Muscle layer of duodenum (tissue), 2 donors: ENCODE data around the gene PER3.

Experiments used
- H3K27ac ChIP-seq: one replicate; pipeline ENCODE4 v1.7.0; 2013; ENCODE audit warnings: mild to moderate bottlenecking, low read length
- H3K27me3 ChIP-seq: one replicate; pipeline ENCODE4 v1.7.0; 2013; ENCODE audit warnings: low read depth, mild to moderate bottlenecking, control low read depth, low read length
- H3K36me3 ChIP-seq, 2 donors: one replicate each; pipeline ENCODE4 v1.7.0; 2013; ENCODE audit warnings: low read length in 2 of 2, control low read depth in 1 of 2, mild to moderate bottlenecking in 1 of 2; ENCODE audit not compliant: insufficient read depth in 2 of 2, control insufficient read depth in 1 of 2
- H3K4me1 ChIP-seq, 2 donors: one replicate each; pipeline ENCODE4 v1.7.0; 2013; ENCODE audit warnings: low read length in 2 of 2, mild to moderate bottlenecking in 2 of 2, control low read depth in 1 of 2, moderate library complexity in 1 of 2; ENCODE audit not compliant: insufficient read depth in 2 of 2, control insufficient read depth in 1 of 2
- H3K4me3 ChIP-seq, 2 donors: one replicate each; pipeline ENCODE4 v1.7.0; 2013; ENCODE audit warnings: low read length in 2 of 2, low read depth in 1 of 2, mild to moderate bottlenecking in 1 of 2
- H3K9me3 ChIP-seq, 2 donors: one replicate each; pipeline ENCODE4 v1.7.0; 2013; ENCODE audit warnings: low read length in 2 of 2, control low read depth in 1 of 2, mild to moderate bottlenecking in 1 of 2; ENCODE audit not compliant: control insufficient read depth in 1 of 2
- donor health status: healthy.

The PER3 gene

GRCh38 chr1:7859406-7859805, 75.3 kb downstream of the PER3 start:
- H3K9me3 ChIP-seq, result no peaks in the 10 kb centered on the region
- no peak overlapping the region for H3K27ac ChIP-seq
- H3K27me3 ChIP-seq, result no peaks in the 10 kb centered on the region
- no peaks in the 10 kb centered on the region for H3K36me3 ChIP-seq
- H3K4me3 ChIP-seq, result no peak overlapping the region
- H3K4me1 ChIP-seq, result no peaks in the 10 kb centered on the region

DNA sequence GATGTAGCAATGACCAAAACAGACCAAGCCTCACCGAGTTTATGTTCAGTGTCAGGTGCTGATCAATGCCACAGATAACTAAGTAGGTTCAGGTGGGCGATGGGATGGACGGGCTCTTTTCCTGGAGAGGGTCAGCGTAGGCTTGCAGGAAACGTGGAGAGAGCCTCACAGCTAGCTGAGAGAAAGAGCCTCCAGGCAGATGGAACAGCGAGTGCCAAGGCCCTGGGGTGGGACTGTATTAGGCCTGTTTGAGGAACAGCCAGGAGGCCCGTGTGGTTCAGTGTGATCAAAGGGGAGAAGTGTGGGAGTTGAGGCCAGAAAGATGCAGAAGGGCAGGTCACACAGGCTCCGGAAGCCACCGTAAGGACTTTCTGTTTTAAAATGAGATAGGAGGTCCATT, 76.0 kb downstream of the PER3 start:
- no peaks in the 10 kb centered on the region for H3K9me3 ChIP-seq

GRCh38 chr1:7861452-7861851, 77.4 kb downstream of the PER3 start:
- H3K36me3 ChIP-seq, result no peaks in the 10 kb centered on the region
- no peak overlapping the region for H3K27ac ChIP-seq
- H3K27me3 ChIP-seq, result no peaks in the 10 kb centered on the region
- no peak overlapping the region for H3K4me3 ChIP-seq
- no peaks in the 10 kb centered on the region for H3K9me3 ChIP-seq
- H3K4me1 ChIP-seq, result no peaks in the 10 kb centered on the region

More for the DNA sequence above, 76.0 kb downstream of the PER3 start:
- H3K4me1 ChIP-seq, result no peaks in the 10 kb centered on the region
- H3K27ac ChIP-seq, result no peak overlapping the region
- no peaks in the 10 kb centered on the region for H3K27me3 ChIP-seq
- H3K36me3 ChIP-seq, result no peaks in the 10 kb centered on the region
- H3K4me3 ChIP-seq, result no peak overlapping the region

DNA sequence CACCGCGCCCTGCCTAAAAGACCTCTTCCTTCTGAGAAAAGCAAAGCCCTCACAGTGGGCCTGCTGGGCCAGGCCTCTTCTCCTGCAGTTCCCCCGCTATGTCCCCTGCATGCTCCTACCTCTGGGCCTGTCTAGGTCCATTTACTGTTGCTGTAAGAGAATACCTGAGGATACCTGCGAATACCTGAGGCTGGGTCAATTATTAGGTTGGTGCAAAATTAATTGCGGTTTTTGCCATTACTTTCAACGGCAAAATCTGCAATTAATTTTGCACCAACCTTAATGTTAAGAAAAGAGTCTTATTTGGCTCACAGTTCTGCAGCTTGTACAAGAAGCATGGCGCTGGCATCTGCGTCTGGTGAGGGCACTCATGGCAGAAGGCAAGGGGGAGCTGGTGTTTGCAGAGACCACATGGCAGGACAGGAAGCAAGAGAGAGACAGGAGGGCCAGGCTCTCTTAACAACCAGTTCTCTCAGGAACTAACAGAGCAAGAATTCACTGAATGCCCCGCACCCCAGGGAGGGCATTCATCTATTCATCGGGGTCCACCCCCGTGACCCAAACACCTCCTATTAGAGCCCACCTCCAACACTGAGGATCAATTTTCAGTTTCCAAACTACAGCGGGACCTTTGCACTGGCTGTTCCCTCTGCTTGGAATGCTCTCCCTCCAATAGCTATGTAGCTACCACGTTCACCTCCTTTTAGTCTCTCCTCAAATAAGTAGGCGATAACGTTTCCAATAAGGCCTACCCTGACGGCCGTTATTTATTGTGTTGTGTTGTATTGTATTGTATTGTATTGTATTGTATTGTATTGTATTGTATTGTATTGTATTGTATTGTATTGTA, 78.3 kb downstream of the PER3 start:
- H3K27me3 ChIP-seq, result no peaks in the 10 kb centered on the region
- H3K4me1 ChIP-seq, result no peaks in the 10 kb centered on the region
- H3K36me3 ChIP-seq, result no peaks in the 10 kb centered on the region
- H3K4me3 ChIP-seq, result no peak overlapping the region
- no peak overlapping the region for H3K27ac ChIP-seq
- H3K9me3 ChIP-seq, result no peaks in the 10 kb centered on the region

GRCh38 chr1:7863756-7864328, 79.8 kb downstream of the PER3 start:
- Histone ChIP-seq H3K36me3 (no peaks in the 10 kb centered on the region), H3K4me3 (no peak overlapping the region), H3K27me3 (no peaks in the 10 kb centered on the region), H3K9me3 (no peaks in the 10 kb centered on the region), H3K4me1 (no peaks in the 10 kb centered on the region), H3K27ac (no peak overlapping the region)

- H3K27me3 ChIP-seq, result no peaks in the 10 kb centered on the region
- no peaks in the 10 kb centered on the region for H3K36me3 ChIP-seq
- H3K4me3 ChIP-seq, result no peak overlapping the region
- H3K9me3 ChIP-seq, result no peaks in the 10 kb centered on the region
- no peak overlapping the region for H3K27ac ChIP-seq
- H3K4me1 ChIP-seq, result no peaks in the 10 kb centered on the region
Measured at GRCh38 chr1:7865978-7866377, 81.9 kb downstream of the PER3 start.

GRCh38 chr1:7868070-7868780, 84.1 kb downstream of the PER3 start:
- no peaks in the 10 kb centered on the region for H3K9me3 ChIP-seq
- H3K4me1 ChIP-seq, result no peaks in the 10 kb centered on the region
- H3K36me3 ChIP-seq, result no peaks in the 10 kb centered on the region
- no peak overlapping the region for H3K4me3 ChIP-seq
- no peak overlapping the region for H3K27ac ChIP-seq
- no peaks in the 10 kb centered on the region for H3K27me3 ChIP-seq

- H3K4me1 ChIP-seq, result no peaks in the 10 kb centered on the region
- H3K36me3 ChIP-seq, result no peaks in the 10 kb centered on the region
- H3K27ac ChIP-seq, result no peak overlapping the region
- H3K9me3 ChIP-seq, result no peaks in the 10 kb centered on the region
- H3K27me3 ChIP-seq, result no peaks in the 10 kb centered on the region
- H3K4me3 ChIP-seq, result no peak overlapping the region
Measured at GRCh38 chr1:7869136-7869920, 85.2 kb downstream of the PER3 start.

- H3K4me3 ChIP-seq, result no peak overlapping the region
- H3K9me3 ChIP-seq, result no peaks in the 10 kb centered on the region
- no peaks in the 10 kb centered on the region for H3K4me1 ChIP-seq
- H3K36me3 ChIP-seq, result no peaks in the 10 kb centered on the region
- H3K27me3 ChIP-seq, result no peaks in the 10 kb centered on the region
- no peak overlapping the region for H3K27ac ChIP-seq
Measured at GRCh38 chr1:7871136-7871535, 87.0 kb downstream of the PER3 start.

DNA sequence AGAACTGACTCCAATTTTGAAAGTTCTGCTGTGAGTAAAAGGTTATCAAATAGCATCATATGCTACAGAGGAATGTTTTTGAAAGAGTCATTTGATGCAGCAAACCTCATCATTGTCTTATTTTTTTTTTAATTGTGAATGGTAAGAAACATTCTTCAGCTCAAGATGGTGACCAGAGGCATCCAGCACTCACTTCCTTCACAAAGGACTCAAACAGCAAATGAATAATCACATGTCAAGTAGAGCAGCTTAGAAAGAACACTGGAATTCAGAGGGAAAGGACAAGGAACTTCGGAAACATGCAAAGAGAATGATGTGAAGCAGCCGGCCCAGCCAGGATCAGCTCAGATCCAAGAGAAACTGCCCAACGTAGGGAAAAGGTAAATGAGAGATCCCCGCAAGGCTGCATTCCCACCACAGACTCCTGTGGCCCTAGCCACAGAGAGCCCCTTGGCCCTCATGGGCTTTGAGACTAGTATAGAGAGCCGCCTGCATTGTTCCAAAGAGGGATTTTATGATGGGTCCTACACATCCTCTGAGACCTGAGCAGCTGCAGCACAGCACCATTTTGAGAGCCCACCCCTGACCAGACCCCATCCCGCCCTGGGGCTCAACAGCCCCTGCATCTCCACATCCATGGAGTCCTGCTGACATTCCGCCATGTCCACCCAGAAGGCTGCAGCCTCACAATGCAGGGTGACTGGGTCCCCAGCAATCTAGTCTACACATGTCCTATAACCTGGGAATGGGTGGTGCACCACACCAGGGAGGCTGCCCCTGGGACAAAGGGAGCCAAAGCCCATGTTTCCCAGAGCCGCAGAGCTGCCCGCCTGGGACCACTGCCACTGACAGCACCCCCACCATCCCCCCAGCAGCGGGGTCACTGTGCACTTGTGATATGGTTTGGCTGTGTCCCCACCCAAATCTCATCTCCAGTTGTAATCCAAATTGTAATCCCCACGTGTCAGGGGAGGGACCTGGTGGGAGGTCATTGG, 90.0 kb downstream of the PER3 start:
- H3K4me1 ChIP-seq, result no peaks in the 10 kb centered on the region
- H3K9me3 ChIP-seq, result peaks cover 0 to 5% of the 10 kb centered on the region in 2 donors
- H3K27ac ChIP-seq, result no peak overlapping the region
- H3K36me3 ChIP-seq, result no peaks in the 10 kb centered on the region
- H3K4me3 ChIP-seq, result no peak overlapping the region
- no peaks in the 10 kb centered on the region for H3K27me3 ChIP-seq
